HepG2 (cell line): ENCODE results near the gene P2RX7. TPM values are rescaled to one million over a fixed set of nuclear protein-coding genes. Genes with fewer than 3 reads are reported as not detected.

Experiments used
- CAMTA2 ChIP-seq: sonication (generic); formaldehyde crosslinking; IDR thresholded peaks from 2 replicates; pipeline ENCODE4 v1.4.0; 2020; ENCODE audit warnings: mild to moderate bottlenecking, missing genetic modification reagents, borderline replicate concordance
- CREB1 ChIP-seq, 2 experiments: fragments of 450-650 bp in 1 of 2; IDR thresholded peaks; 2 replicates each; pipeline ENCODE4 v1.6.1; 2016 to 2017; ENCODE audit warnings: control low read depth in 1 of 2, mild to moderate bottlenecking in 1 of 2, missing compliant biosample characterization in 1 of 2, missing genetic modification characterization in 1 of 2
- FOXA3 ChIP-seq: IDR thresholded peaks from 2 replicates; pipeline ENCODE4 v1.6.1; 2016; ENCODE audit warnings: missing genetic modification reagents, missing compliant biosample characterization
- HCFC1 ChIP-seq: fragments of 150-350 bp; IDR thresholded peaks from 2 replicates; pipeline ENCODE4 v1.6.1; 2014; ENCODE audit warnings: low read depth, low read length
- JUNB ChIP-seq: sonication (generic); formaldehyde crosslinking; IDR thresholded peaks from 2 replicates; pipeline ENCODE4 v1.8.0; 2022; ENCODE audit warnings: missing genetic modification reagents, mild to moderate bottlenecking, borderline replicate concordance
- KLF16 ChIP-seq, 2 experiments: sonication (generic) in 1 of 2; formaldehyde crosslinking in 1 of 2; IDR thresholded peaks; 2 replicates each; pipeline versions ENCODE4 v1.6.1 to v1.8.0; 2016 to 2023; ENCODE audit warnings: missing genetic modification reagents in 2 of 2, missing compliant biosample characterization in 1 of 2
- REXO4 ChIP-seq: sonication (generic); formaldehyde crosslinking; IDR thresholded peaks from 2 replicates; pipeline ENCODE4 v1.8.0; 2022; ENCODE audit warnings: missing genetic modification reagents, mild to moderate bottlenecking, borderline replicate concordance
- TARDBP ChIP-seq: sonication (generic); formaldehyde crosslinking; IDR thresholded peaks from 2 replicates; pipeline ENCODE4 v1.8.0; 2022; ENCODE audit warnings: mild to moderate bottlenecking, missing genetic modification reagents
- YY1 ChIP-seq: IDR thresholded peaks from 2 replicates; pipeline ENCODE4 v1.6.1; 2011; ENCODE audit warnings: low read length, low read depth, moderate library complexity, mild to moderate bottlenecking; ENCODE audit not compliant: insufficient read depth, insufficient replicate concordance
- ZFAT ChIP-seq: sonication (generic); formaldehyde crosslinking; conservative IDR thresholded peaks from 2 replicates; pipeline ENCODE4 v1.8.1; 2023; ENCODE audit warnings: missing genetic modification reagents, inconsistent platforms
- ZNF335 ChIP-seq: sonication (generic); formaldehyde crosslinking; IDR thresholded peaks from 2 replicates; pipeline ENCODE4 v1.4.0; 2020; ENCODE audit warnings: missing genetic modification reagents
- ZNF598 ChIP-seq: sonication (generic); formaldehyde crosslinking; IDR thresholded peaks from 2 replicates; pipeline ENCODE4 v1.5.1; 2020; ENCODE audit warnings: mild to moderate bottlenecking, missing genetic modification reagents, borderline replicate concordance
- polyA plus RNA-seq, 8 experiments: library from polyadenylated mRNA; depleted of rRNA in 3 of 8; stranded (reverse) in 7 of 8; unstranded in 1 of 8; fragments of >200 nt; fragmentation: Illumina TruSeq in 4 of 8; extraction: Trizol in 4 of 8; gene quantifications; 2 replicates each; pipeline versions ENCODE4 v1.2.1 to v1.2.3, GENCODE V29; 2011 to 2016; ENCODE audit warnings: low read depth in 4 of 8, missing spikeins in 1 of 8, mixed read lengths in 1 of 8; ENCODE audit not compliant: insufficient read depth in 1 of 8
- total RNA-seq, 5 experiments: library from RNA; depleted of rRNA; stranded (reverse); fragments of >200 nt; fragmentation: Illumina TruSeq; extraction: Trizol; gene quantifications; 2 replicates each; pipeline ENCODE4 v1.2.3, GENCODE V29; 2016; ENCODE audit warnings: low read depth in 1 of 5
- TF ChIP-seq, protein P1 (sequence below): sonication (generic); formaldehyde crosslinking; IDR thresholded peaks from 2 replicates; pipeline ENCODE4 v1.8.1; 2023; ENCODE audit warnings: mild to moderate bottlenecking, moderate library complexity, missing genetic modification reagents
- TF ChIP-seq, protein P2 (sequence below): sonication (generic); formaldehyde crosslinking; IDR thresholded peaks from 2 replicates; pipeline ENCODE4 v1.5.1; 2020; ENCODE audit warnings: missing genetic modification reagents, mild to moderate bottlenecking, borderline replicate concordance
- TF ChIP-seq, protein P3 (sequence below), 2 experiments: sonication (generic) in 1 of 2; formaldehyde crosslinking in 1 of 2; IDR thresholded peaks; 2 replicates each; pipeline versions ENCODE4 v1.5.1 to v1.6.1; 2011 to 2020; ENCODE audit warnings: borderline replicate concordance in 1 of 2, low read depth in 1 of 2, low read length in 1 of 2, mild to moderate bottlenecking in 1 of 2, missing genetic modification reagents in 1 of 2, moderate library complexity in 1 of 2
- TF ChIP-seq, protein P4 (sequence below): sonication (generic); formaldehyde crosslinking; IDR thresholded peaks from 2 replicates; pipeline ENCODE4 v1.4.0; 2020; ENCODE audit warnings: low read depth, mild to moderate bottlenecking, missing genetic modification reagents
- TF ChIP-seq, protein P5 (sequence below): sonication (generic); formaldehyde crosslinking; IDR thresholded peaks from 2 replicates; pipeline ENCODE4 v1.4.0; 2020; ENCODE audit warnings: missing genetic modification reagents
- TF ChIP-seq, protein P6 (sequence below): sonication (generic); formaldehyde crosslinking; IDR thresholded peaks from 2 replicates; pipeline ENCODE4 v1.5.1; 2020; ENCODE audit warnings: mild to moderate bottlenecking, missing genetic modification reagents, moderate library complexity
- TF ChIP-seq, protein P7 (sequence below): sonication (generic); formaldehyde crosslinking; IDR thresholded peaks from 2 replicates; pipeline ENCODE4 v1.4.0; 2020; ENCODE audit warnings: mild to moderate bottlenecking, missing genetic modification reagents

P2RX7 gene
- total and polyA plus RNA-seq, 2 of the 13 experiments (the other 11 are each of a cell fraction or from before 2014, with no cell fraction given): 0.13 to 0.73 TPM

DNA sequence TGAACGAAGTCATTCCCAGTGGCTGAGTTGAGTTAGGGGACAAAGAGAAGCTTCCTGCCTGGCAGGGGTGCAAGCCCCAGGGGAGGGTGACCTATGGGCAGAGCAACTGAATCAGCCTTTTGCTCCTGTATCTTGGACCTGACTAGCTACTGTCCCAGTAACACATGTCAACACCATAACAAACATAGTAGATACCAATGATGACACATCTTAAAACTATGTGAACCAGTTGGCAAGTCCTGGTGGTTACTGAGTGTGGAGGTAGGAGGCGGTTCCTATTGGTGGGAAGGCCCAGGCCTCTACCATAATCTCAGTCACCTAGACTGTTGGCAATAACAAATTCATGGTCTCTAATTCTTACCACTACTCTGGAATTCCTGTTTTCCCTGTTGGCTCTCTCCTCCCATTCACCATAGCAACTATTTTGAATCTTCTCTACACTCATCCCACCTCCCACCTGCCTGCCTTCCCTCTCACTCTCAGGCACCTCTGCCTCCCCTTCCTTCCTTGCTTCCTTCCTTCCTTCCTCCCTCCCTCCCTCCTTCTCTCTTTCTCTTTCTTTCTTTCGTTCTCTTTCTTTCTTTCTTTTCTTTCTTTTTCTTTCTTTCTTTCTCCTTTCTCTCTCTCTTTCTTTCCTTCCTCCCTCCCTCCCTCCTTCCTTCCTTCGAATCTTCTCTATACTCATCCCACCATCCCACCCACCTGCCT lies 8.1 kb upstream of the P2RX7 start (continued):
- TF ChIP-seq, protein P1, sequence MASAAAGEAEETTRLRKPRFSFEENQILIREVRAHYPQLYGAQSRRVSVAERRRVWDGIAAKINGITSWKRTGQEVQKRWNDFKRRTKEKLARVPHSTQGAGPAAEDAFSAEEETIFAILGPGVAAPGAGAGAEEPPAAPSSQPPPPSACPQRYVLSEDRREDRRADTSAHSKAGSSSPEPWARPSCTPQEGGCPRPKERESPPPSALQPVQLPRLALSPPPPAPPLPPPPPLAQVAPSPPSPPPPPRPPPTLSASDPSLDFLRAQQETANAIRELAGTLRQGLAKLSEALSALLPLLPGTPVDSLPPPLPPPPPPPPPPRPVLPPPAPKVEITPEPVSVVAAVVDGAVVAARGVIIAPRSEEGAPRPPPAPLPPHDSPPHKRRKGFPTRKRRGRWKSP: no peak
- TF ChIP-seq FOXA3 (CRISPR knock-in tag) (peak; percentile 73), ZNF335 (no peak), TARDBP (CRISPR knock-in tag) (no peak), HCFC1 (no peak), CAMTA2 (no peak), ZFAT (CRISPR knock-in tag) (no peak), YY1 (no peak), CREB1 (IDR thresholded peaks at IDR 0.05) (peak; percentile 33; the same call in 1 of the 2 replicates), CREB1 (CRISPR knock-in tag; IDR thresholded peaks at IDR 0.05) (0 out of 2 replicates have a peak, but pooled peaks have one; percentile 24), KLF16 (CRISPR knock-in tag; IDR thresholded peaks at IDR 0.05) (no peak), JUNB (CRISPR knock-in tag) (peak; percentile 39; the same call in 1 of the 2 replicates), REXO4 (no peak), ZNF598 (CRISPR knock-in tag) (no peak)
- TF ChIP-seq, protein P2, sequence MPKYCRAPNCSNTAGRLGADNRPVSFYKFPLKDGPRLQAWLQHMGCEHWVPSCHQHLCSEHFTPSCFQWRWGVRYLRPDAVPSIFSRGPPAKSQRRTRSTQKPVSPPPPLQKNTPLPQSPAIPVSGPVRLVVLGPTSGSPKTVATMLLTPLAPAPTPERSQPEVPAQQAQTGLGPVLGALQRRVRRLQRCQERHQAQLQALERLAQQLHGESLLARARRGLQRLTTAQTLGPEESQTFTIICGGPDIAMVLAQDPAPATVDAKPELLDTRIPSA (CRISPR knock-in tag): no peak
- TF ChIP-seq, protein P3, sequence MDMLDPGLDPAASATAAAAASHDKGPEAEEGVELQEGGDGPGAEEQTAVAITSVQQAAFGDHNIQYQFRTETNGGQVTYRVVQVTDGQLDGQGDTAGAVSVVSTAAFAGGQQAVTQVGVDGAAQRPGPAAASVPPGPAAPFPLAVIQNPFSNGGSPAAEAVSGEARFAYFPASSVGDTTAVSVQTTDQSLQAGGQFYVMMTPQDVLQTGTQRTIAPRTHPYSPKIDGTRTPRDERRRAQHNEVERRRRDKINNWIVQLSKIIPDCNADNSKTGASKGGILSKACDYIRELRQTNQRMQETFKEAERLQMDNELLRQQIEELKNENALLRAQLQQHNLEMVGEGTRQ (IDR thresholded peaks at IDR 0.05; ENCODE audit: low read depth, low read length): no peak
- TF ChIP-seq, protein P3 (CRISPR knock-in tag; IDR thresholded peaks at IDR 0.05; ENCODE audit: borderline replicate concordance): no peak
- TF ChIP-seq, protein P4, sequence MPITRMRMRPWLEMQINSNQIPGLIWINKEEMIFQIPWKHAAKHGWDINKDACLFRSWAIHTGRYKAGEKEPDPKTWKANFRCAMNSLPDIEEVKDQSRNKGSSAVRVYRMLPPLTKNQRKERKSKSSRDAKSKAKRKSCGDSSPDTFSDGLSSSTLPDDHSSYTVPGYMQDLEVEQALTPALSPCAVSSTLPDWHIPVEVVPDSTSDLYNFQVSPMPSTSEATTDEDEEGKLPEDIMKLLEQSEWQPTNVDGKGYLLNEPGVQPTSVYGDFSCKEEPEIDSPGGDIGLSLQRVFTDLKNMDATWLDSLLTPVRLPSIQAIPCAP (CRISPR knock-in tag): no peak
- TF ChIP-seq, protein P5, sequence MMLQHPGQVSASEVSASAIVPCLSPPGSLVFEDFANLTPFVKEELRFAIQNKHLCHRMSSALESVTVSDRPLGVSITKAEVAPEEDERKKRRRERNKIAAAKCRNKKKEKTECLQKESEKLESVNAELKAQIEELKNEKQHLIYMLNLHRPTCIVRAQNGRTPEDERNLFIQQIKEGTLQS (CRISPR knock-in tag): peak; percentile 81
- TF ChIP-seq, protein P6, sequence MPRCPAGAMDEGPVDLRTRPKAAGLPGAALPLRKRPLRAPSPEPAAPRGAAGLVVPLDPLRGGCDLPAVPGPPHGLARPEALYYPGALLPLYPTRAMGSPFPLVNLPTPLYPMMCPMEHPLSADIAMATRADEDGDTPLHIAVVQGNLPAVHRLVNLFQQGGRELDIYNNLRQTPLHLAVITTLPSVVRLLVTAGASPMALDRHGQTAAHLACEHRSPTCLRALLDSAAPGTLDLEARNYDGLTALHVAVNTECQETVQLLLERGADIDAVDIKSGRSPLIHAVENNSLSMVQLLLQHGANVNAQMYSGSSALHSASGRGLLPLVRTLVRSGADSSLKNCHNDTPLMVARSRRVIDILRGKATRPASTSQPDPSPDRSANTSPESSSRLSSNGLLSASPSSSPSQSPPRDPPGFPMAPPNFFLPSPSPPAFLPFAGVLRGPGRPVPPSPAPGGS: no peak
- TF ChIP-seq, protein P7, sequence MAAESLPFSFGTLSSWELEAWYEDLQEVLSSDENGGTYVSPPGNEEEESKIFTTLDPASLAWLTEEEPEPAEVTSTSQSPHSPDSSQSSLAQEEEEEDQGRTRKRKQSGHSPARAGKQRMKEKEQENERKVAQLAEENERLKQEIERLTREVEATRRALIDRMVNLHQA (CRISPR knock-in tag): no peak
